OCI-LY3 (cell line): ENCODE data around the gene PPP1R3D.
"Not testable (repeated sequence)": the region's sequence is repeated elsewhere in the genome, so short reads cannot be mapped to it uniquely, and the experiment has no call there.

ENCODE experiments used
- CTCF ChIP-seq: fragments of 200-600, 300-600 bp; sonication (generic); IDR thresholded peaks from 2 replicates; pipeline ENCODE4 v1.5.1; 2014; ENCODE audit warnings: antibody characterized with exemption, low read length, low read depth
- EZH2phosphoT487 ChIP-seq: fragments of 200-600 bp; shearing (Covaris generic); IDR thresholded peaks from 2 replicates; pipeline ENCODE4 v1.6.1; 2018; ENCODE audit warnings: antibody characterized with exemption, mixed run types, low read depth

DNA sequence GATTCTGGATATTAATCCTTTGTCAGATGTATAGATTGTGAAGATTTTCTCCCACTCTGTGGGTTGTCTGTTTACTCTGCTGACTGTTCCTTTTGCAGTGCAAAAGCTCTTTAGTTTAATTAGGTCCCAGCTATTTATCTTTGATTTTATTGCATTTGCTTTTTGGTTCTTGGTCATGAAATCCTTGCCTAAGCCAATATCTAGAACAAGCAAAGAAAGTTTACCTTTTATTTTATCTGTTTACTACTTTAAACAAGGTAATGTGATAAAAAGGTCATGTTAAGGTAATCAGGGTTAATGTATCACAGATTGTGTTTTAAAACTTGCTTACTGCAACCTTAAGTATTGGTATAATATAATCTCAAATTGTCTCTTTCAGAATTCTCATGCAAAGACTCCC lies 17.5 kb upstream of the PPP1R3D start:
- not testable (repeated sequence) for TF ChIP-seq CTCF, EZH2phosphoT487
